NCI-H1436 (cell line): ENCODE results near the gene MMP15.
A peak's percentile ranks its signal among the peaks of the same experiment; 100 is the strongest.
"Not testable (repeated sequence)": the region's sequence is repeated elsewhere in the genome, so short reads cannot be mapped to it uniquely, and the experiment has no call there.

Source experiments
- DNase-seq: peaks from one replicate; lab custom pipeline; 2025; lab: John Stamatoyannopoulos, UW

Gene MMP15

GRCh38 chr16:58049232-58050185, 24.0 kb downstream of the MMP15 start:
- DNase-seq, result no peak

GRCh38 chr16:58051296-58051695, 25.7 kb downstream of the MMP15 start:
- no peak for DNase-seq

GRCh38 chr16:58051821-58052603, 26.5 kb downstream of the MMP15 start:
- no peak for DNase-seq

- no peak for DNase-seq
Observed at GRCh38 chr16:58053682-58054005, 28.1 kb downstream of the MMP15 start.

GRCh38 chr16:58054289-58054688, 28.7 kb downstream of the MMP15 start:
- DNase-seq, result no peak

- peak; percentile 23 for DNase-seq
Observed at GRCh38 chr16:58056580-58056979, 31.0 kb downstream of the MMP15 start.

GRCh38 chr16:58057121-58057520, 31.6 kb downstream of the MMP15 start:
- DNase-seq, result no peak

- DNase-seq, result no peak
Observed at GRCh38 chr16:58057784-58058183, 32.2 kb downstream of the MMP15 start.

GRCh38 chr16:58062821-58063220, 37.3 kb downstream of the MMP15 start:
- DNase-seq, result no peak

- no peak for DNase-seq
Observed at GRCh38 chr16:58063377-58064076, 38.0 kb downstream of the MMP15 start.

GRCh38 chr16:58070585-58070984, 45.0 kb downstream of the MMP15 start:
- DNase-seq, result no peak

- not testable (repeated sequence) for DNase-seq
Observed at GRCh38 chr16:58072134-58072533, 46.6 kb downstream of the MMP15 start.

- DNase-seq, result not testable (repeated sequence)
Observed at GRCh38 chr16:58073086-58073485, 47.5 kb downstream of the MMP15 start.

- no peak for DNase-seq
Observed at GRCh38 chr16:58074657-58075056, 49.1 kb downstream of the MMP15 start.

- no peak for DNase-seq
Observed at GRCh38 chr16:58076514-58076913, 51.0 kb downstream of the MMP15 start.

GRCh38 chr16:58077796-58078195, 52.2 kb downstream of the MMP15 start:
- DNase-seq, result no peak

- DNase-seq, result not testable (repeated sequence)
Observed at GRCh38 chr16:58080657-58081056, 55.1 kb downstream of the MMP15 start.

- DNase-seq, result no peak
Observed at GRCh38 chr16:58082381-58082780, 56.8 kb downstream of the MMP15 start.

- no peak for DNase-seq
Observed at GRCh38 chr16:58084635-58085034, 59.1 kb downstream of the MMP15 start.

- no peak for DNase-seq
Observed at GRCh38 chr16:58085171-58085570, 59.6 kb downstream of the MMP15 start.

- no peak for DNase-seq
Observed at GRCh38 chr16:58085584-58086251, 60.2 kb downstream of the MMP15 start.
